Transverse colon (tissue), 4 donors: ENCODE data around the gene UBALD2.

Source experiments
- CTCF ChIP-seq, 5 experiments: fragments of 200-600 bp in 3 of 5; fragments of 450-650 bp in 2 of 5; sonication (generic) in 3 of 5; IDR thresholded peaks; 1 replicate in 2 of 5; 2 replicates in 3 of 5; pipeline ENCODE4 v1.5.1; 2016 to 2017; ENCODE audit warnings: antibody characterized with exemption in 5 of 5, inconsistent platforms in 3 of 5, mild to moderate bottlenecking in 2 of 5, moderate library complexity in 1 of 5
- POLR2A ChIP-seq: fragments of 450-650 bp; IDR thresholded peaks from one replicate; pipeline ENCODE4 v1.6.1; 2016; ENCODE audit warnings: antibody characterized with exemption, mild to moderate bottlenecking, moderate library complexity
- POLR2AphosphoS5 ChIP-seq, 3 donors: sonication (generic); formaldehyde crosslinking; IDR thresholded peaks; one replicate each; pipeline ENCODE4 v1.6.1; 2016; ENCODE audit warnings: antibody characterized with exemption in 3 of 3

- no peak for TF ChIP-seq CTCF (IDR thresholded peaks at IDR 0.05)
- TF ChIP-seq POLR2A = no peak
- no peak for TF ChIP-seq POLR2AphosphoS5 (IDR thresholded peaks at IDR 0.05)
These were observed 31.4 kb upstream of the UBALD2 start for GRCh38 chr17:76233588-76234353.
